GM19452 (cell line): Measurements from ENCODE around the gene SLC6A2.
"Not testable (repeated sequence)": the region's sequence is repeated elsewhere in the genome, so short reads cannot be mapped to it uniquely, and the experiment has no call there.

ENCODE experiments used
- ATAC-seq: cut with Tn5 transposase; IDR thresholded peaks from one replicate; pipeline ENCODE4 v1.9.1; 2021; ENCODE audit not compliant: unreplicated experiment

SLC6A2 gene

DNA sequence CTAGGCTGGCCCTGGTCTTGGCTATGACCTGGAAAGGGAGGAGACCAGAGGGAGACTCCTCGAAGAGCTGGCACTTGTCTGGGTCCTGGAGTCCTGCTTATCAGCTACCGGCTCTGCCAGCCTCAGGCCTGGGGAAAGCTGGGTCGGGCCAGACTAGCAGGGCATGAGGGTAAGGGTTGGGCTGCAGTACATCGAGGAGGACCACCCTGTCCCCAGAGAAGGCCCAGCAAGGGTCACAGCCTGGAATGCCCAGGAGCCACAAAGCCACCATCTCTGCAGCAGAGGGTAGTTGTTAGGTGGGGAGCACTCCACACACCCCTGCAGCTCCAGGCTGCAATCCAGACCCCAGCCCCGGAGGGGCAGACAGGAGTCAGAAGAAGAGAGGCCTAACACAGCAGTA, 54.0 kb downstream of the SLC6A2 start:
- ATAC-seq: no peak

DNA sequence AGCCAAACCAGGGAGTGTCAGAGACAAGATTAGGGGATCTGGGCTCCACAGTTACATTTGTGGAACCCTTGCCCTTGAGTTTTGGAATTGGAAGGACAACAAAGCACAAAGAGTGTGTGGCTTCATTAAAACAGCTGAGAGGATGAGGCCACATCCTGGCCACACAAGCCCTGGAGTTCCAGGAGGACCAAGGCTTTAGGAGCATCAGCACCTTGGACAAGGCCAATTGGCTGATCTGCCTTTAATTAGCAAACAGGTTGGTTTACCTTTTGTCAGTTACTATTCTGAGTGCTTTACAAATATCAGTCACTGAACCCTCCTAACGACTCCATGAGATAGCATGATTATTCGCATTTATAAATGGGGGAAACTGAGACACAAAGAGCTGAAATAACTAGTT, 54.7 kb downstream of the SLC6A2 start:
- no peak for ATAC-seq

DNA sequence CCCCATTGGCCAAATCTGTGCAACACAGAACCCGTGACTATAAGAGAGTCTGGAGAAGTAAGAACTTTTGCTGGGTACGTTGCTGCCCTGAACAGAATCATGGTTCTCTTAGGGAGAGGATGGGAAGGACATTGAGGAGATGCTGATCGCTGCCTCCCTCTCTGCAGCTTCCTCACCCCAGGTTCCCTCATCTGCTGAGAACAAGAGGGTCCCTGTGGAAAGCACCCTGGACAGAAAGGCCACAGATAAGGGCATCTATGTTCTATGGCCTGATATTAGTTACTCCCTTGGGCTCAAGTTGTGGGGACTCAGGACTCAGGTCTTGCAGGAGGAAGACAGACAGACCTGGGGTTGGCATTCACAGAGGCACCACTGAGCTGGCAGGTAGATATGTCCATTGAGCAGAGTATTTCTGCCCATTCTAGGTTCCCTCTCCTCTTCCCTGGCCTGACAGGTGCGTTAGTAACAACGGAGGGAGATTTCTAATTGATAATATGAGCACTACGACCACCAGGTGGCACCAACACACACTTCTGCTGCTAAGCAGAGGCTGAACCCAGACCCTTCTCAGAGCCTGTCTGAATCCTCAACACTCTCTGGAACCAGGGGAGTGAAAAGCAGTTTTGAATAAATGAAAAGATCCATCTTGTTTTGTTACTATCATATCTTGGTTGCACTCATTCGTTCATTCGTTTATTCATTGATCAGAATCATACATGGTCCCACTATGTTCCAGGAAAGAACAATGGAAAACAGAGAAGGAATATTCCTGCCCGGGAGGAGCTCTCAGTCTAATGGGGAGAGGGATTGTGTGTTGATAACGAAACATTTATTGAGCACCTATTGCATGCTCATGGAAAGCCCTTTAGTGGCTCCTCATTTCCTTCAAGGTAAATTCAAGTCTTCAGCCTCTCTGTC, 56.4 kb downstream of the SLC6A2 start:
- peak; percentile 77 for ATAC-seq

DNA sequence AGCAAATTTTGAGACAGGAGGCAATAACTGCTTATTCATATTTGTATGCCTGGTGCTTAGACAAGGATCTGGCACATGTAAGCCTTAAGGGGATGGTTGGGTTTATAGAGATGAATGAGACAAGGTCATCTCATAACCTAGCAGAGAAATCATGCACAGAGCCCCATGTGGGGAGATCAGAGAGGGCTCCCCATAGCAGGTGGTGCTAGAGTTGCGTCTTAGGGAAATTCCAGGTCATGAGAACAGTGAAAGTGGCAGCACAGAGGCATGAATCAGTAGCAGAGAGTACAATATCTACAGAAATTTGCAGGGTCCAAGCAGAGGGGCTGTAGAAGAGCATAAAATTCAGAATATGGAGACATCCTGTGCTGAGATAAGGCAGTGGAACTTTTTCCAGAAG, 57.3 kb downstream of the SLC6A2 start:
- ATAC-seq: no peak

DNA sequence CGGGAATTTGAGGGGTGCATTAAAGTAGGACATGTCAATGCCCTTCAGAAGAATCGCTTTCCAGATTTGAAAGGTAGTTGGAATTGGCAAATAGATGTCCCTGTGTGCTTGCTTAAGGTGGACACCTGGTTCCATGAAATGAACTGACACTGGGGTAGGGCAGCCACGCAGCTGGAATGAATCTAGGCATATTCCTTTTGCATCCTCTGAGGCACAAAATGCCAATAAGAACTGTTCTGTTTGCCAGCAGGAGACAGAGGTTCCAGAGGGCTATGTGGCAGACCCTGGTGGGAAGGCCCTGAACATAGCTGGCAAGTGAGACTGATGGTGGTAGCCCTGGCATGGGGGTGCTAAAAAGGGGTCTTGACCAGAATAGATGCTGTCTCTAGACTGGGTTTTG, 61.5 kb downstream of the SLC6A2 start:
- no peak for ATAC-seq

GRCh38 chr16:55725055-55725777, 69.4 kb downstream of the SLC6A2 start:
- ATAC-seq: no peak

GRCh38 chr16:55728797-55729196, 73.0 kb downstream of the SLC6A2 start:
- no peak for ATAC-seq

DNA sequence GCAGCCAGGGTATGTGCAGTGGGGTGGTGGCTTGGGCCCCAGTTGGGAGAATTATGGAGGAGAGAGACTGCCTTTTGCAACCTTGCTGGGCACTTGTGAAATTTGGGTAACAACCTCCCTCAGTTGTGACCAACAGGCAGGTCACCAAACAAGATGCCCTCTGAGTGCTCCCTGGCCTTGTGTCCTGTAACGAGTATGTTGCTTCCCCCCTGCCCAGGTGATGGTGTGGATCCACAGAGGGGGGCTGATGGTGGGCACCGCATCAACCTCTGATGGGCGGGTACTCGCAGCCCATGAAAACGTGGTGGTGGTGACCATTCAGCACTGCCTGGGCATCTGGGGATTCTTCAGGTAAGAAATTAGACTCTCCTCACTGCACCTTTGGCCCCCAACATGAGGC, 74.3 kb downstream of the SLC6A2 start:
- ATAC-seq: no peak

- ATAC-seq: no peak
Observed at GRCh38 chr16:55732496-55732895, 76.7 kb downstream of the SLC6A2 start.

- ATAC-seq: no peak
Observed at GRCh38 chr16:55734665-55735064, 78.9 kb downstream of the SLC6A2 start.

- no peak for ATAC-seq
Observed at GRCh38 chr16:55735120-55735781, 79.5 kb downstream of the SLC6A2 start.

- ATAC-seq: no peak
Observed at GRCh38 chr16:55736671-55737070, 80.9 kb downstream of the SLC6A2 start.

DNA sequence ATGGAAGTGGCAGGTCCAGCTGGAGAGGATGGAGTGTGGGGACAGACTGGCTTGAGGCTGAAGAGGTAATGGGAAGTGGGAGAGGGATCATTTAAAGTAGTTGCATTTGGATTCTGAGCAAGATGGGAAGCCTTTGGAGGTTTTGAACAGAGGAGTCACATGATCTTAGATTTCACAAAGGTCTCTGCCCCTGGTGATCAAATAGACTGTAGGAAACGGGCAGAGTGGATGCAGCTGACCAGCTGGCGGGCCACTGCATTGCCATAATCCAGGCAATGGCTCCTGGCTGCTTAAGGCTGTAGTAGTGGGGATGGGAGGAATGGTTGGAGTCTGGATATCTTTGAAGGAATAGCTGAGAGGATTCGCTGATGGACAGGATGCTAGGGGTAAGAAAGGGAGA, 81.5 kb downstream of the SLC6A2 start:
- ATAC-seq: no peak

DNA sequence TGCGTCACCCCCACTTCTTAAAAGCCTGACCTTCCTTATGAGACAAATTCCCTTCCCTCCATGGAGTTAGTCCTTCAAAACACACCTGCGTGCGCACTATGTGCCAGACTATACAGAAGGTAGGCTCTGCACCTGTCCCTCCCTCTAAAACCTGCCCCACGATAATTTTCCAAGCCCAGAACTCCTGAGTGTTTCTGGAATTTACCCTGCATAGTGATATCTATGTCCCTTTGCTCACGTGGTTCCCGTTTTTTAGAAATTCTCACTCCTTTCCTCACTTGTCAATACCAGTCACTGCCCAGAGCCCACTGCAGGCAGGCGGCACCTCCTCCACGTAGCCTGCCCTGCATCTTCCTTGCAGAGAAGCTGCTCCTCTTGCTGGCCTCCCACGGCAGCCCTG, 82.2 kb downstream of the SLC6A2 start:
- no peak for ATAC-seq

- ATAC-seq: no peak
Observed at GRCh38 chr16:55746081-55746480, 90.3 kb downstream of the SLC6A2 start.

DNA sequence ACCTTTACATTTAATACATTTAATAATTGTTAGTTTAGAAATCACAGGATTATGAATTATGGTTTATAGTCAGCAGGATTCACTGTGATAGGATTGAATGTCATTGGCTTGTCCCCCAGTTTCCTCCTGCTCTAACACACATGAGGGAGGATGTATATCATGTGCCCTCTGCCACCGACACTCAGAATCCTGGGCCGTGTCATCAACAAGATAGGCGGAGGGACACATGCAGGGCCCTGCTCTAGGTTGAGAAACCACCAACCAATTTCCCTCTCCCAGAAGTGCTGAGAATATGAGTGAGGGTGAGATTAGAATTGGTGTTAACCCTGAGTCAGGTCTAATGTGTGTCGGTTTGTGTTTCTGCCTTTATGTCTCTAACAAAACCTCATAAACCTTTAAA, 92.0 kb downstream of the SLC6A2 start:
- ATAC-seq: no peak

- not testable (repeated sequence) for ATAC-seq
Observed at GRCh38 chr16:55752465-55753144, 96.8 kb downstream of the SLC6A2 start.

DNA sequence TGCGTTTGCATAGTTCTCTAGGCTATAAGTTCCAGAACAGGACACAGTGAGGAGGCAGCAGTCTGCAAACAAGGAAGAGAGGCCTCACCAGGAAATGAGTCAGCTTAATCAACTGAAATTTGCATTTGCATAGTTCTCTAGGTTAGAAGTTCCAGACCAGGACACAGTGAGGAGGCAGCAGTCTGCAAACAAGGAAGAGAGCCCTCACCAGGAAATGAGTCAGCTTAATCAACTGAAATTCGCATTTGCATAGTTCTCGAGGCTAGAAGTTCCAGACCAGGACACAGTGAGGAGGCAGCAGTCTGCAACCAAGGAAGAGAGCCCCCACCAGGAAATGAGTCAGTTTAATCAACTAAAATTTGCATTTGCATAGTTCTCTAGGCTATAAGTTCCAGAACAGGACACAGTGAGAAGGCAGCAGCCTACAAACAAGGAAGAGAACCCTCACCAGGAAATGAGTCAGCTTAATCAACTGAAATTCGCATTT, 97.4 kb downstream of the SLC6A2 start:
- not testable (repeated sequence) for ATAC-seq
